Keratinocyte (primary cell): ENCODE measurements around the gene EIF5B. TPM values are rescaled to one million over a fixed set of nuclear protein-coding genes. Genes with fewer than 3 reads are reported as not detected.
A peak's percentile ranks its signal among the peaks of the same experiment; 100 is the strongest.

ENCODE experiments used
- DNase-seq: peaks from one replicate; pipeline ENCODE4 v3.0.0-alpha.2; 2011; ENCODE audit warnings: low read depth, missing footprints, low spot score
- FAIRE-seq: peaks from 2 replicates; lab custom pipeline; 2011; peaks lifted over from hg19 to GRCh38; lab: Jason Lieb, UNC
- H2AFZ ChIP-seq: 2 replicates; pipeline ENCODE4 v1.6.0; 2012; ENCODE audit warnings: low read length, control low read depth, inconsistent platforms; ENCODE audit not compliant: control insufficient read depth
- H3K27ac ChIP-seq: 2 replicates; pipeline ENCODE4 v1.5.1; 2011; ENCODE audit warnings: low read length; ENCODE audit not compliant: control insufficient read depth, insufficient read depth
- H3K27me3 ChIP-seq: 3 replicates; pipeline ENCODE4 v1.6.0; 2011; ENCODE audit warnings: low read length; ENCODE audit not compliant: control insufficient read depth, insufficient read depth; ENCODE audit errors: extremely low read depth
- H3K36me3 ChIP-seq, 2 experiments: 2 replicates in 1 of 2; 3 replicates in 1 of 2; pipeline ENCODE4 v1.5.1; 2011; ENCODE audit warnings: low read length in 2 of 2, mild to moderate bottlenecking in 1 of 2; ENCODE audit not compliant: control insufficient read depth in 2 of 2, insufficient read depth in 2 of 2; ENCODE audit errors: extremely low read depth in 1 of 2
- H3K4me1 ChIP-seq: 3 replicates; pipeline ENCODE4 v1.5.1; 2011; ENCODE audit warnings: low read length; ENCODE audit not compliant: control insufficient read depth, insufficient read depth; ENCODE audit errors: extremely low read depth
- H3K4me2 ChIP-seq: 3 replicates; pipeline ENCODE4 v1.6.0; 2011; ENCODE audit warnings: low read depth, low read length; ENCODE audit not compliant: control insufficient read depth, insufficient read depth; ENCODE audit errors: extremely low read depth
- H3K4me3 ChIP-seq, 3 experiments: fragments of 200-600 bp in 1 of 3; sonication (generic) in 1 of 3; 2 replicates in 2 of 3; 3 replicates in 1 of 3; pipeline ENCODE4 v1.5.1; 2011 to 2016; ENCODE audit warnings: low read length in 3 of 3, mild to moderate bottlenecking in 3 of 3, control low read depth in 2 of 3, inconsistent platforms in 1 of 3, low read depth in 1 of 3, mixed read lengths in 1 of 3, mixed run types in 1 of 3, moderate library complexity in 1 of 3; ENCODE audit not compliant: control insufficient read depth in 2 of 3, insufficient read depth in 2 of 3; ENCODE audit errors: extremely low read depth in 1 of 3
- H3K79me2 ChIP-seq: 2 replicates; pipeline ENCODE4 v1.6.0; 2012; ENCODE audit warnings: low read length; ENCODE audit not compliant: control insufficient read depth, insufficient read depth
- H3K9ac ChIP-seq: 3 replicates; pipeline ENCODE4 v1.6.0; 2011; ENCODE audit warnings: low read length; ENCODE audit not compliant: control insufficient read depth, insufficient read depth; ENCODE audit errors: extremely low read depth
- H3K9me1 ChIP-seq: 3 replicates; pipeline ENCODE4 v1.6.0; 2011; ENCODE audit warnings: low read length; ENCODE audit not compliant: control insufficient read depth, insufficient read depth; ENCODE audit errors: extremely low read depth
- H3K9me3 ChIP-seq: 2 replicates; pipeline ENCODE4 v1.5.1; 2012; ENCODE audit warnings: low read depth, low read length; ENCODE audit not compliant: control insufficient read depth
- H4K20me1 ChIP-seq: 3 replicates; pipeline ENCODE4 v1.6.0; 2011; ENCODE audit warnings: low read length; ENCODE audit not compliant: control insufficient read depth, insufficient read depth; ENCODE audit errors: extremely low read depth
- EZH2 ChIP-seq: IDR thresholded peaks from one replicate; pipeline ENCODE4 v1.6.1; 2012; ENCODE audit warnings: inconsistent platforms, mild to moderate bottlenecking, low read length, moderate library complexity
- dilution Hi-C: fragments of 300-500 bp; cut with MboI; formaldehyde crosslinking; loops from one replicate; pipeline ENCODE4 v1.7.0; 2020; ENCODE audit warnings: low sequenced_read_pairs; ENCODE audit not compliant: extremely low pct_ligation_motif_present
- polyA plus RNA-seq, 5 experiments: library from polyadenylated mRNA; depleted of rRNA in 3 of 5; stranded (reverse) in 3 of 5; stranded (forward) in 1 of 5; unstranded in 1 of 5; fragments of >200 nt; gene quantifications; 1 replicate in 1 of 5; 2 replicates in 3 of 5; 3 replicates in 1 of 5; pipeline versions ENCODE4 v1.2.1 to v1.2.3, GENCODE V29; 2011 to 2012; ENCODE audit warnings: missing spikeins in 2 of 5, low read depth in 1 of 5, low replicate concordance in 1 of 5

The EIF5B gene
- polyA plus RNA-seq, 1 donor (not counting 4 experiments of a cell fraction or from before 2014, with no cell fraction given) = 32.6 TPM

- H3K27ac ChIP-seq = peak overlapping the region; percentile 0
- H3K4me3 ChIP-seq = no peak overlapping the region
- H3K36me3 ChIP-seq = peaks cover 12 to 14% of the 10 kb centered on the region in 2 experiments
- TF ChIP-seq EZH2 = no peak
- no peak overlapping the region for H3K9ac ChIP-seq
- H3K4me1 ChIP-seq = peaks cover 13% of the 10 kb centered on the region
- no peaks in the 10 kb centered on the region for H3K27me3 ChIP-seq
- H3K9me1 ChIP-seq = no peaks in the 10 kb centered on the region
- dilution Hi-C loops = no loop called here
- H3K4me2 ChIP-seq = no peak overlapping the region
- H4K20me1 ChIP-seq = no peaks in the 10 kb centered on the region
- no peak for FAIRE-seq
- no peaks in the 10 kb centered on the region for H3K9me3 ChIP-seq
- no peak for DNase-seq
- no peak overlapping the region for H2AFZ ChIP-seq
- peaks cover 70% of the 10 kb centered on the region for H3K79me2 ChIP-seq
Measured at GRCh38 chr2:99450199-99450598, 113.0 kb downstream of the EIF5B start.

Other genes with a start within 250 kb of the EIF5B start
- gene C2orf15, start 195.7 kb upstream of the EIF5B start, polyA plus RNA-seq = 0.31 to 0.75 TPM (median 0.48 TPM) in 3 replicates
- gene TSGA10, start 182.4 kb upstream of the EIF5B start, polyA plus RNA-seq = 1.7 to 2.4 TPM (median 1.7 TPM) in 3 replicates
- gene LIPT1, start 182.4 kb upstream of the EIF5B start, polyA plus RNA-seq = 2.1 to 4.9 TPM (median 2.4 TPM) in 3 replicates
- 16.4 to 37.7 TPM (median 22.2 TPM) in 3 replicates for gene MITD1, start 156.3 kb upstream of the EIF5B start, polyA plus RNA-seq
- 26.5 to 45.2 TPM (median 27.5 TPM) in 3 replicates for gene MRPL30, start 156.2 kb upstream of the EIF5B start, polyA plus RNA-seq
- gene LYG2, start 81.7 kb upstream of the EIF5B start, polyA plus RNA-seq = 0.14 to 0.24 TPM in 2 of 3 replicates, not detected in the other
- 0.53 to 1.4 TPM (median 1.1 TPM) in 3 replicates for gene LYG1, start 36.2 kb upstream of the EIF5B start, polyA plus RNA-seq
- 46.4 to 73.3 TPM (median 62.4 TPM) in 3 replicates for gene TXNDC9, start 1.1 kb upstream of the EIF5B start, polyA plus RNA-seq
- gene REV1, start 152.6 kb downstream of the EIF5B start, polyA plus RNA-seq = 28.9 to 56.4 TPM (median 42.6 TPM) in 3 replicates